Neutrophil (primary cell): ENCODE data around the gene DCP1A.
A peak's percentile ranks its signal among the peaks of the same experiment; 100 is the strongest.

ENCODE experiments used
- H3K27ac ChIP-seq: fragments of 200-600 bp; sonication (generic); 2 replicates; pipeline ENCODE4 v1.5.1; 2016; ENCODE audit warnings: mild to moderate bottlenecking, moderate library complexity
- H3K27me3 ChIP-seq: fragments of 200-600 bp; sonication (generic); 2 replicates; pipeline ENCODE4 v1.6.0; 2016; ENCODE audit warnings: mild to moderate bottlenecking
- H3K36me3 ChIP-seq: fragments of 200-600 bp; sonication (generic); 2 replicates; pipeline ENCODE4 v1.5.1; 2017
- H3K4me1 ChIP-seq, 2 experiments: fragments of 200-600 bp in 1 of 2; sonication (generic) in 1 of 2; 1 replicate in 1 of 2; 2 replicates in 1 of 2; pipeline versions ENCODE4 v1.5.1 to v1.6.1; 2013 to 2016; ENCODE audit warnings: low read depth in 1 of 2, low read length in 1 of 2, mild to moderate bottlenecking in 1 of 2, moderate library complexity in 1 of 2; ENCODE audit not compliant: control insufficient read depth in 1 of 2, insufficient read depth in 1 of 2
- H3K4me3 ChIP-seq, 2 experiments: fragments of 200-600 bp in 1 of 2; sonication (generic) in 1 of 2; 1 replicate in 1 of 2; 2 replicates in 1 of 2; pipeline ENCODE4 v1.5.1; 2013 to 2016; ENCODE audit warnings: low read depth in 1 of 2, low read length in 1 of 2, mild to moderate bottlenecking in 1 of 2, moderate library complexity in 1 of 2
- H3K9me3 ChIP-seq: fragments of 200-600 bp; sonication (generic); 2 replicates; pipeline ENCODE4 v1.5.1; 2016
- CTCF ChIP-seq: fragments of 200-600 bp; sonication (generic); IDR thresholded peaks from 2 replicates; pipeline ENCODE4 v1.5.1; 2016; ENCODE audit warnings: antibody characterized with exemption

Gene DCP1A

GRCh38 chr3:53264718-53265117 lies 82.6 kb downstream of the DCP1A start:
- no peak for TF ChIP-seq CTCF
- peaks cover 51% of the 10 kb centered on the region in 2 experiments for H3K4me1 ChIP-seq
- H3K9me3 ChIP-seq = no peaks in the 10 kb centered on the region
- H3K36me3 ChIP-seq = no peaks in the 10 kb centered on the region
- peak overlapping the region; percentile 19 for H3K27ac ChIP-seq
- no peaks in the 10 kb centered on the region for H3K27me3 ChIP-seq
- no peak overlapping the region for H3K4me3 ChIP-seq

GRCh38 chr3:53263907-53264306 lies 83.4 kb downstream of the DCP1A start:
- H3K27ac ChIP-seq = no peak overlapping the region
- no peaks in the 10 kb centered on the region for H3K9me3 ChIP-seq
- no peak overlapping the region for H3K4me3 ChIP-seq
- no peak for TF ChIP-seq CTCF
- peaks cover 43 to 46% of the 10 kb centered on the region in 2 experiments for H3K4me1 ChIP-seq
- H3K27me3 ChIP-seq = no peaks in the 10 kb centered on the region
- no peaks in the 10 kb centered on the region for H3K36me3 ChIP-seq

- H3K27me3 ChIP-seq = no peaks in the 10 kb centered on the region
- H3K27ac ChIP-seq = peak overlapping the region; percentile 89
- H3K4me1 ChIP-seq = peaks cover 33 to 37% of the 10 kb centered on the region in 2 experiments
- H3K36me3 ChIP-seq = no peaks in the 10 kb centered on the region
- TF ChIP-seq CTCF = no peak
- no peaks in the 10 kb centered on the region for H3K9me3 ChIP-seq
- peak overlapping the region; percentile 31 to 34 for H3K4me3 ChIP-seq
Observed at GRCh38 chr3:53261712-53262111, 85.6 kb downstream of the DCP1A start.

GRCh38 chr3:53260286-53260785 lies 87.0 kb downstream of the DCP1A start:
- no peak for TF ChIP-seq CTCF
- H3K27ac ChIP-seq = peak overlapping the region; percentile 89
- no peak overlapping the region for H3K4me3 ChIP-seq
- H3K4me1 ChIP-seq = peaks cover 41 to 43% of the 10 kb centered on the region in 2 experiments
- H3K9me3 ChIP-seq = no peaks in the 10 kb centered on the region
- no peaks in the 10 kb centered on the region for H3K36me3 ChIP-seq
- H3K27me3 ChIP-seq = no peaks in the 10 kb centered on the region

- H3K4me1 ChIP-seq = peaks cover 41 to 43% of the 10 kb centered on the region in 2 experiments
- no peak overlapping the region for H3K27ac ChIP-seq
- no peaks in the 10 kb centered on the region for H3K9me3 ChIP-seq
Observed at GRCh38 chr3:53259427-53260259, 87.7 kb downstream of the DCP1A start.

More at GRCh38 chr3:53259427-53260259, 87.7 kb downstream of the DCP1A start:
- H3K4me3 ChIP-seq = no peak overlapping the region
- TF ChIP-seq CTCF = no peak
- H3K36me3 ChIP-seq = no peaks in the 10 kb centered on the region
- H3K27me3 ChIP-seq = no peaks in the 10 kb centered on the region
